ENCODE results near the gene ASIC2.

GRCh38 chr17:33292981-33293867, at the start of gene ASIC2:
- no peak for TF ChIP-seq CTCF (IDR thresholded peaks at IDR 0.05)
- TF ChIP-seq POLR2A (IDR thresholded peaks at IDR 0.05), result no peak
